NT2/D1 (cell line): Measurements from ENCODE around the gene NFIL3.

ENCODE experiments used
- YY1 ChIP-seq: IDR thresholded peaks from 2 replicates; pipeline ENCODE4 v1.6.1; 2011; ENCODE audit not compliant: insufficient read length, insufficient read depth
- ZNF274 ChIP-seq: IDR thresholded peaks from 2 replicates; pipeline ENCODE4 v1.6.1; 2011; ENCODE audit warnings: mild to moderate bottlenecking, low read depth, low read length

DNA sequence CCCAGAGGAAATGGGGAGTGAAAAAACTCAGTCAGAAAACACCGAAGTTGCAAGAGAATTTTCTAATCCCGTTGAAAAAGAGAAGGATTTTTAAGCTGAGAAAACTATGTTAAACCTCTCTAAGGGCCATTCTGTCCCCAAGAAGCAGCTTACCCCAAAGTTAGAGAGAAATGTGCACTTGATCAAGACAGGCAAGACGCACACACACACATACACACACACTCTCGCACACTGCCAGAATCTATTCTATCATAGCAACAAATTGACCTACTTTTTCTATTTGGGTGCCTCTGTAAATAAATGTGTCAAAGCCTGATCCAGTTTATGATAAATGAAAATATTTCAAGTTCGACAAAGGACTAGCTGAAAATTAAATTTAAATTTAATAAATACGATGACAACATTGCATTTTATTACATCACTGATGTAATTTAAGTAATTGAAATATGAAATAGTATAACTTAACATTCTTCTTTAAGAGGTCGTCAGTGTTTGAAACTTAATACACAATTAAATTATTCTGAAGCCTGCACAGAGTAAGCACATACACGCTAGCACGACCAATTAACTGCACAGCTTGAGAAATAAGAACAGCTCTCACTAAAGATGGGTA is 5.9 kb downstream of the NFIL3 start:
- TF ChIP-seq ZNF274 (no peak), YY1 (no peak)
